IPS-NIHi11 (cell line): ENCODE data around the gene OBI1.

Source experiments
- DNase-seq: peaks from one replicate; pipeline ENCODE4 v3.0.0; 2012; ENCODE audit warnings: mixed read lengths, low spot score

OBI1 gene

GRCh38 chr13:78576261-78576660 lies 82.7 kb downstream of the OBI1 start:
- DNase-seq = no peak

- DNase-seq = no peak
Measured at GRCh38 chr13:78572459-78572858, 86.5 kb downstream of the OBI1 start.

DNA sequence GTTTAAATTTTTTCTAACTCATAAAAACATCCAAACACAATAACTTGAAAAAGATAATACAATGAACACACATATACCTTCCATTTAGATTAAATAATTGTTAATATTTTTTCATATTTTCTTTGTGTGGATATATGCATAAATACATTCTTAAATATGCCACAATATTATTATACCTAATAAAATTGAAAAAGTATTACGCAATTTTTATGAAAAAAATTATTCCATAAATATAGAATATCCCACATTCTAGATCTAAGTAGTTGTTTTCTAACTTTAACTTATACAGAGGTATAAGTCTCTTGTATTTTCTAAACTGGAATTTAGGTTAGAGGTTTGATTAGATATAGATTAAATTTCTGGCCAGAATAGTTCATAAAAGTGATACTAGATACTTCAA lies 89.9 kb downstream of the OBI1 start:
- DNase-seq = no peak

DNA sequence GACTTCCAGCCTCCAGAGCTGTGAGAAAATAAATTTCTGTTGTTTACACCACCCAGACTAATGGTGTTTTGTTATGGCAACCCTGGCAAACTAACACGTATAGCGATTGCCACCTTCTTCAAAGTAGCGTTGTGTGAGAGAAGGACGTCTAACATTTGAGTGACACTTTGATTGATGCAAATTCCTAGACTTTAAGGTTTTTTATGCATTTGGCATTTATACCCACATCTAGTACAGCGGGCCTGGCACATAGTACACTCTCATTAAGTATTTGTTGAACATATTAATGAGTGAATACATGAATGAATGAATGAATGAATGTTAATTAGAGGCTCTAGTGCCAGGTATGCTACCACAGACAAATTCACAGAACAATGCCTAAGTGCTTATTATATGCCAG lies 92.3 kb downstream of the OBI1 start:
- no peak for DNase-seq
